ENCODE measurements around the gene DNAAF1. TPM values are rescaled to one million over a fixed set of nuclear protein-coding genes. Genes with fewer than 3 reads are reported as not detected.

DNAAF1 gene
- total and polyA plus RNA-seq, 2 of the 4 experiments (the other 2 are of a cell fraction) = 0.05 TPM; not detected in 1

DNA sequence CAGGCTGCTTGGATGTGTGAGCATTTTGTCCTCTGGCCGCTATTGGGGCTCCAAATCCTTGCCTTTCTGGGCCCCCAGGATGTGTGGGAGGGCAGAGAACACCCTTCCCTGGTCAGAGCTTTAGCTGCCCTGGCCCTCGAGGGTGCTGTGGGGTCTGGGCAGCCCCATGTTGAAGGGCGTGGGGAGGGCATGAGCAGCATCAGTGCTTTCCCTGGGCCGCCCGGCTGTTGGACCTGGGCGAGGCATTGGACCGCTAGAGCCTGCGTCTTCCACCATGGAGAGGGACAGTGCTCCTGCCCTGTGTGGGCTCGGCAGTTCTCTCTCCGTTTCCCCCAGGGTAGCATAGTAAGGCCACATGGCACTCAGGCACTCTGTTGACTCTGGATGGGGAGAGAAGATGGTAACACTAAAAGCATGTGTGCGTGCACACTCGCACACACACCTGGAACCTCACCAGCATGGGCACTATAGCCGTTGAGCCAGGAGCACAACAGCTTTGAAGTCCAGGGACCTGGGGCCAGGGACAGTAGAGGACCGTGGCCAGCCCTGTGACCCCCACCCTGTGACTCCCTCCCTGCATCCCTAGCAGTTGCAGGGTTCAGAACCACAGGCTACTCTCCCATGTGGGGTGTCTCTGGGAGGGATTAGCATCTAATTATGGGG lies 52.5 kb downstream of the DNAAF1 start:
- no peak for DNase-seq
- H4K8ac ChIP-seq (ENCODE audit: low read depth in 2 of 2, low read length in 2 of 2) = no peak overlapping the region
- dilution Hi-C loops (cut with HindIII; ENCODE audit: low sequenced_read_pairs, unreplicated experiment) (no loop called here), in situ Hi-C loops (cut with MboI; ENCODE audit: low sequenced_read_pairs) (no loop called here), intact Hi-C loops (cut with micrococcal nuclease) (no loop called here)
- H2BK5ac ChIP-seq (ENCODE audit: low read depth, low read length, poor library complexity, severe bottlenecking) = no peak overlapping the region
- no peak overlapping the region for H3K4me2 ChIP-seq (ENCODE audit: low read depth, low read length)
- H3K79me1 ChIP-seq (ENCODE audit: low read depth in 1 of 2, low read length in 2 of 2) = no peaks in the 10 kb centered on the region
- no peak overlapping the region for H2AK9ac ChIP-seq (replicated peaks; ENCODE audit: low read depth, low read length, poor library complexity)
- H4K20me1 ChIP-seq (ENCODE audit: insufficient read depth, low read length) = no peaks in the 10 kb centered on the region; the same call in 1 of the 2 replicates
- POLR2A ChIA-PET (ENCODE audit: unreplicated experiment) = no interaction called here
- peaks cover 2% of the 10 kb centered on the region; the same call in 1 of the 2 replicates for H3K4me1 ChIP-seq (ENCODE audit: control insufficient read depth, insufficient read depth, low read length)
- TF ChIP-seq RAD21 (IDR thresholded peaks at IDR 0.05; ENCODE audit: low read length) (no peak), MAFK (IDR thresholded peaks at IDR 0.05; ENCODE audit: low read depth, low read length) (no peak), CTCF (conservative IDR thresholded peaks at IDR 0.05; ENCODE audit: low read depth, low read length) (no peak), MAZ (IDR thresholded peaks at IDR 0.05; ENCODE audit: borderline replicate concordance, low read depth, low read length) (no peak), CEBPB (IDR thresholded peaks at IDR 0.05; ENCODE audit: low read depth, low read length) (no peak), CHD1 (IDR thresholded peaks at IDR 0.05; ENCODE audit: low read depth, low read length) (no peak)
- CTCF ChIA-PET = interaction anchor here (1.9 kb wide), 1 partner anchor 11 kb away, joined by 9 read pairs; the partner anchor contains the start of gene TAF1C
- no peak overlapping the region for H3K9ac ChIP-seq (ENCODE audit: low read depth, low read length)
- H3K9me3 ChIP-seq (ENCODE audit: control insufficient read depth, insufficient read depth, low read length) = no peaks in the 10 kb centered on the region
- no peak overlapping the region for H3K23ac ChIP-seq (ENCODE audit: low read depth, low read length)
- H3K4me3 ChIP-seq (ENCODE audit: insufficient read depth, low read depth, low read length) = no peak overlapping the region
- H4K5ac ChIP-seq (ENCODE audit: low read depth, low read length) = no peak overlapping the region
- no peak overlapping the region for H3K4ac ChIP-seq (ENCODE audit: low read depth, low read length)
- peaks cover 34% of the 10 kb centered on the region for H3K27me3 ChIP-seq (ENCODE audit: control insufficient read depth, insufficient read depth, low read length)
- no peak overlapping the region for H2BK20ac ChIP-seq (ENCODE audit: low read depth, low read length)
- BruUV-seq (replicated peaks) = no TSS peak
- H2BK120ac ChIP-seq (ENCODE audit: low read depth, low read length) = no peak overlapping the region
- H2AK5ac ChIP-seq (ENCODE audit: low read depth, low read length) = no peak overlapping the region
- no peaks in the 10 kb centered on the region for H3K36me3 ChIP-seq (ENCODE audit: control insufficient read depth, insufficient read depth, low read length)
- no peak overlapping the region for H3K18ac ChIP-seq (ENCODE audit: low read depth, low read length)
- no peak overlapping the region for H3K27ac ChIP-seq (ENCODE audit: insufficient read depth, low read length)
- H3K56ac ChIP-seq (ENCODE audit: extremely low read depth, insufficient read depth, low read length) = no peak overlapping the region
- H4K91ac ChIP-seq (ENCODE audit: insufficient read depth, low read depth, low read length) = no peak overlapping the region
- H2AFZ ChIP-seq (replicated peaks; ENCODE audit: low read length, poor library complexity) = peak overlapping the region; percentile 72
- H3K14ac ChIP-seq (replicated peaks; ENCODE audit: low read depth, low read length) = no peak overlapping the region
- no peak overlapping the region for H2BK15ac ChIP-seq (ENCODE audit: low read depth, low read length)
- 98% methylated on average over 7 of the region's 14 CpGs; no CpG with 5 or more reads in 1 of the 2 experiments for WGBS, 2 experiments (ENCODE audit: extremely low coverage in 2 of 2, insufficient read length in 1 of 2)
- ATAC-seq (ENCODE audit: low read depth) = no peak
- H3K9me1 ChIP-seq (ENCODE audit: insufficient read depth, low read length) = no peaks in the 10 kb centered on the region
